HCT116 (cell line): ENCODE data around the gene ABCC2. TPM values are rescaled to one million over a fixed set of nuclear protein-coding genes. Genes with fewer than 3 reads are reported as not detected.
A peak's percentile ranks its signal among the peaks of the same experiment; 100 is the strongest.

ENCODE experiments used
- ATAC-seq: fragments of 200-7000 bp; cut with Tn5 transposase; 2 replicates; pipeline ENCODE4 v1.9.1; 2020; ENCODE audit warnings: mild to moderate bottlenecking, moderate library complexity
- BruUV-seq: library from RNA; stranded (reverse); fragments of 400-500 nt; replicated peaks from 2 replicates; lab custom pipeline; 2021; lab: Mats Ljungman, UMichigan
- CTCF ChIA-PET: fragments of 300-600 bp; sonication (Branson Sonifier 250); formaldehyde crosslinking; loops from one replicate; lab custom pipeline; 2021; ENCODE audit warnings: antibody characterized with exemption; lab: Charles Lee
- POLR2A ChIA-PET: fragments of 300-600, 350-600 bp; sonication (Branson Sonifier 250); formaldehyde crosslinking; loops from one replicate; lab custom pipeline; 2021; ENCODE audit warnings: antibody characterized with exemption; lab: Charles Lee
- RAD21 ChIA-PET, 2 experiments: fragments of 300-600 bp; sonication (Branson Sonifier 250); formaldehyde crosslinking; loops; one replicate each; lab custom pipeline; 2023; ENCODE audit warnings: low total read pairs in 2 of 2; ENCODE audit not compliant: uncharacterized antibody in 2 of 2, unreplicated experiment in 2 of 2, low non-redundant PET in 1 of 2; lab: Charles Lee
- DNase-seq: peaks from one replicate; pipeline ENCODE4 v3.0.0-alpha.2; 2010; ENCODE audit warnings: low read depth, low spot score
- H2AFZ ChIP-seq: fragments of 200-600 bp; shearing (Covaris generic), sonication (generic); 2 replicates; pipeline ENCODE4 v1.6.1; 2017; ENCODE audit warnings: low read depth, mixed run types, mixed read lengths, antibody characterized with exemption, low read length; ENCODE audit not compliant: poor library complexity, severe bottlenecking
- H3K27ac ChIP-seq: 2 replicates; pipeline ENCODE4 v1.5.1; 2012; ENCODE audit warnings: low read depth, low read length
- H3K27me3 ChIP-seq: fragments of 200-600 bp; sonication (generic); 2 replicates; pipeline ENCODE4 v1.6.1; 2016; ENCODE audit warnings: mixed run types, low read length, mixed read lengths; ENCODE audit not compliant: insufficient read depth
- H3K36me3 ChIP-seq, 2 experiments: fragments of 200-500 bp in 1 of 2; fragments of 200-600 bp in 1 of 2; sonication (Bioruptor generic) in 1 of 2; sonication (generic) in 1 of 2; 2 replicates each; pipeline versions ENCODE4 v1.5.1 to v1.6.1; 2014 to 2016; ENCODE audit warnings: low read length in 2 of 2, inconsistent platforms in 1 of 2, mixed read lengths in 1 of 2, mixed run types in 1 of 2; ENCODE audit not compliant: insufficient read depth in 2 of 2, control insufficient read depth in 1 of 2
- H3K4me1 ChIP-seq, 2 experiments: fragments of 200-600 bp in 1 of 2; sonication (generic) in 1 of 2; 2 replicates each; pipeline versions ENCODE4 v1.5.1 to v1.6.1; 2012 to 2017; ENCODE audit warnings: low read length in 2 of 2, inconsistent platforms in 1 of 2, mild to moderate bottlenecking in 1 of 2, mixed read lengths in 1 of 2, mixed run types in 1 of 2, moderate library complexity in 1 of 2; ENCODE audit not compliant: insufficient read depth in 2 of 2, control insufficient read depth in 1 of 2
- H3K4me2 ChIP-seq: fragments of 200-600 bp; sonication (generic); 2 replicates; pipeline ENCODE4 v1.6.1; 2017; ENCODE audit warnings: mixed run types, low read length, mixed read lengths
- H3K4me3 ChIP-seq, 2 experiments: fragments of 200-600 bp in 1 of 2; sonication (generic) in 1 of 2; replicated peaks in 1 of 2; 2 replicates each; pipeline ENCODE4 v1.5.1; 2011 to 2016; ENCODE audit warnings: low read length in 2 of 2, control low read depth in 1 of 2, low read depth in 1 of 2, mild to moderate bottlenecking in 1 of 2, mixed read lengths in 1 of 2, mixed run types in 1 of 2
- H3K79me2 ChIP-seq: fragments of 200-600 bp; sonication (generic); 2 replicates; pipeline ENCODE4 v1.6.1; 2017; ENCODE audit warnings: mild to moderate bottlenecking, mixed run types, low read length, moderate library complexity, mixed read lengths; ENCODE audit not compliant: insufficient read depth
- H3K9ac ChIP-seq: fragments of 200-600 bp; sonication (generic); 2 replicates; pipeline ENCODE4 v1.6.1; 2016; ENCODE audit warnings: low read length, mixed read lengths
- H3K9me2 ChIP-seq: fragments of 200-600 bp; sonication (generic), shearing (Covaris generic); 2 replicates; pipeline ENCODE4 v1.6.1; 2017; ENCODE audit warnings: mixed run types, mild to moderate bottlenecking, moderate library complexity; ENCODE audit not compliant: insufficient read depth
- H3K9me3 ChIP-seq, 2 experiments: fragments of 200-500 bp in 1 of 2; fragments of 200-600 bp in 1 of 2; sonication (Bioruptor generic) in 1 of 2; sonication (generic) in 1 of 2; 2 replicates each; pipeline ENCODE4 v1.6.1; 2014 to 2017; ENCODE audit warnings: low read length in 2 of 2, mixed read lengths in 2 of 2, inconsistent platforms in 1 of 2, low read depth in 1 of 2, mild to moderate bottlenecking in 1 of 2, mixed run types in 1 of 2, moderate library complexity in 1 of 2; ENCODE audit not compliant: control insufficient read depth in 1 of 2, insufficient read depth in 1 of 2
- H4K20me1 ChIP-seq: fragments of 200-600 bp; sonication (generic), shearing (Covaris generic); 2 replicates; pipeline ENCODE4 v1.6.1; 2017; ENCODE audit warnings: mixed run types, mild to moderate bottlenecking, moderate library complexity; ENCODE audit not compliant: insufficient read depth
- ATF3 ChIP-seq: IDR thresholded peaks from 2 replicates; pipeline ENCODE4 v1.6.1; 2012
- CBX3 ChIP-seq: IDR thresholded peaks from 2 replicates; pipeline ENCODE4 v1.6.1; 2012; ENCODE audit warnings: low read depth
- CEBPB ChIP-seq: IDR thresholded peaks from 2 replicates; pipeline ENCODE4 v1.6.1; 2012; ENCODE audit warnings: low read depth
- CTCF ChIP-seq, 3 experiments: fragments of 200-600 bp in 1 of 3; sonication (generic) in 1 of 3; IDR thresholded peaks in 2 of 3; conservative IDR thresholded peaks in 1 of 3; 2 replicates each; pipeline ENCODE4 v1.5.1; 2012 to 2017; ENCODE audit warnings: low read depth in 2 of 3, low read length in 2 of 3, antibody characterized with exemption in 1 of 3, borderline replicate concordance in 1 of 3, control low read depth in 1 of 3, mild to moderate bottlenecking in 1 of 3, mixed read lengths in 1 of 3, mixed run types in 1 of 3, moderate library complexity in 1 of 3; ENCODE audit not compliant: insufficient read depth in 1 of 3
- ELF1 ChIP-seq: IDR thresholded peaks from 2 replicates; pipeline ENCODE4 v1.6.1; 2012; ENCODE audit warnings: low read depth, borderline replicate concordance
- EZH2 ChIP-seq: fragments of 200-600 bp; sonication (generic); IDR thresholded peaks from 2 replicates; pipeline ENCODE4 v1.6.1; 2017; ENCODE audit warnings: antibody characterized with exemption, mixed run types
- EZH2phosphoT487 ChIP-seq: fragments of 200-600 bp; IDR thresholded peaks from 2 replicates; pipeline ENCODE4 v1.6.1; 2018; ENCODE audit warnings: antibody characterized with exemption, borderline replicate concordance
- JUND ChIP-seq: IDR thresholded peaks from 2 replicates; pipeline ENCODE4 v1.6.1; 2012
- MAX ChIP-seq: IDR thresholded peaks from 2 replicates; pipeline ENCODE4 v1.6.1; 2012
- POLR2AphosphoS5 ChIP-seq: IDR thresholded peaks from 2 replicates; pipeline ENCODE4 v1.6.1; 2011; ENCODE audit warnings: mild to moderate bottlenecking, low read depth, low read length, moderate library complexity
- RAD21 ChIP-seq: IDR thresholded peaks from 2 replicates; pipeline ENCODE4 v1.6.1; 2012; ENCODE audit warnings: low read depth, mild to moderate bottlenecking
- REST ChIP-seq: IDR thresholded peaks from 2 replicates; pipeline ENCODE4 v1.6.1; 2012; ENCODE audit warnings: low read depth
- SP1 ChIP-seq: IDR thresholded peaks from 2 replicates; pipeline ENCODE4 v1.6.1; 2012; ENCODE audit warnings: low read depth
- TCF7L2 ChIP-seq: IDR thresholded peaks from 2 replicates; pipeline ENCODE4 v1.7.0; 2011; ENCODE audit warnings: borderline replicate concordance, inconsistent platforms; ENCODE audit not compliant: insufficient read depth, insufficient read length; ENCODE audit errors: extremely low read depth
- ZBTB33 ChIP-seq: IDR thresholded peaks from 2 replicates; pipeline ENCODE4 v1.6.1; 2011; ENCODE audit warnings: mild to moderate bottlenecking, low read length, moderate library complexity; ENCODE audit not compliant: insufficient replicate concordance; ENCODE audit errors: extremely low read depth
- ZFX ChIP-seq: fragments of 450-650 bp; IDR thresholded peaks from 2 replicates; pipeline ENCODE4 v1.6.1; 2017
- ZNF274 ChIP-seq: fragments of 200-500 bp; sonication (Bioruptor generic); IDR thresholded peaks from 2 replicates; pipeline ENCODE4 v1.6.1; 2014; ENCODE audit warnings: mild to moderate bottlenecking, low read depth, low read length, inconsistent platforms
- intact Hi-C: fragments of 100-400 bp; cut with micrococcal nuclease; formaldehyde crosslinking; loops from 2 replicates; pipeline ENCODE4 v1.10.0; 2022
- total RNA-seq: library from RNA; stranded (reverse); gene quantifications from one replicate; pipeline ENCODE4 v1.2.1, GENCODE V29; 2021; ENCODE audit not compliant: unreplicated experiment

ABCC2 gene
- total RNA-seq, 1 experiment from 2014 or later, result 88.2 TPM

- TF ChIP-seq CEBPB, result no peak
Observed at GRCh38 chr10:99843310-99843709, 60.9 kb downstream of the ABCC2 start (continued).

- no peaks in the 10 kb centered on the region for H3K79me2 ChIP-seq
- H3K9ac ChIP-seq, result no peak overlapping the region
- RAD21 ChIA-PET, result interaction anchor here in 1 of 2 experiments (1.3 kb wide), 1 partner anchor 34 kb away, joined by 3 read pairs; no protein-coding TSS in a partner anchor
- intact Hi-C loops, result loop anchor here (10.0 kb wide), 1 partner anchor 590 kb away; no protein-coding TSS in a partner anchor
- H4K20me1 ChIP-seq, result no peaks in the 10 kb centered on the region
- no peak overlapping the region for H3K4me3 ChIP-seq
- peaks cover 26 to 59% of the 10 kb centered on the region in 2 experiments; a peak in 3 of 4 replicates for H3K36me3 ChIP-seq
- no peak for ATAC-seq
- no peak for DNase-seq
- peak overlapping the region; percentile 2; the same call in 1 of the 2 replicates for H3K27ac ChIP-seq
- CTCF ChIA-PET, result interaction anchor here (1.5 to 4.0 kb wide), 4 partner anchors 11 to 200 kb away, joined by 3 to 68 read pairs (median 22); no protein-coding TSS in a partner anchor
- no TSS peak for BruUV-seq
- no peak overlapping the region for H2AFZ ChIP-seq
- no peaks in the 10 kb centered on the region for H3K4me1 ChIP-seq
- no peaks in the 10 kb centered on the region for H3K9me3 ChIP-seq
- POLR2A ChIA-PET, result no interaction called here
- H3K4me2 ChIP-seq, result no peak overlapping the region
- no peaks in the 10 kb centered on the region for H3K9me2 ChIP-seq
- H3K27me3 ChIP-seq, result no peaks in the 10 kb centered on the region
- TF ChIP-seq MAX, result no peak
- no peak for TF ChIP-seq POLR2AphosphoS5
- TF ChIP-seq EZH2, result no peak
- TF ChIP-seq SP1, result no peak
- no peak for TF ChIP-seq TCF7L2
- no peak for TF ChIP-seq RAD21
- TF ChIP-seq REST, result no peak
- TF ChIP-seq ELF1, result no peak
- no peak for TF ChIP-seq CTCF (IDR thresholded peaks at IDR 0.05 in 2 of 3, conservative IDR thresholded peaks at IDR 0.05 in 1 of 3; ENCODE audit: borderline replicate concordance in 1 of 3, insufficient read depth in 1 of 3, low read depth in 2 of 3, low read length in 2 of 3)
- TF ChIP-seq ATF3, result no peak
- no peak for TF ChIP-seq ZNF274
- TF ChIP-seq CBX3, result no peak
- no peak for TF ChIP-seq JUND
- TF ChIP-seq ZFX, result no peak
- TF ChIP-seq ZBTB33, result no peak
- no peak for TF ChIP-seq CEBPB
- TF ChIP-seq EZH2phosphoT487, result no peak
Observed at GRCh38 chr10:99844433-99844955, 62.1 kb downstream of the ABCC2 start.
